Trophoblast cell (in vitro differentiated cells and primary cell): ENCODE results near the gene CCL5. TPM values are rescaled to one million over a fixed set of nuclear protein-coding genes. Genes with fewer than 3 reads are reported as not detected.

Experiments used
- DNase-seq, 2 donors: peaks; one replicate each; pipeline ENCODE4 v3.0.0-alpha.2; 2016
- H2AFZ ChIP-seq: 2 replicates; pipeline ENCODE4 v1.6.1; 2013; ENCODE audit warnings: low read length, moderate library complexity, mild to moderate bottlenecking; ENCODE audit not compliant: insufficient read depth, poor library complexity
- H2AK5ac ChIP-seq: 2 replicates; pipeline ENCODE4 v1.6.1; 2013; ENCODE audit warnings: mild to moderate bottlenecking, low read length
- H2BK120ac ChIP-seq: 2 replicates; pipeline ENCODE4 v1.6.1; 2013; ENCODE audit warnings: low read length, mild to moderate bottlenecking, moderate library complexity; ENCODE audit not compliant: insufficient read depth, poor library complexity
- H2BK12ac ChIP-seq: 2 replicates; pipeline ENCODE4 v1.6.1; 2013; ENCODE audit warnings: mild to moderate bottlenecking, low read length, moderate library complexity
- H2BK5ac ChIP-seq: 2 replicates; pipeline ENCODE4 v1.6.1; 2013; ENCODE audit warnings: low read length, low read depth, moderate library complexity, mild to moderate bottlenecking; ENCODE audit not compliant: poor library complexity
- H3K14ac ChIP-seq: 2 replicates; pipeline ENCODE4 v1.6.1; 2013; ENCODE audit warnings: mild to moderate bottlenecking, low read length
- H3K18ac ChIP-seq: 2 replicates; pipeline ENCODE4 v1.6.1; 2013; ENCODE audit warnings: mild to moderate bottlenecking, low read length
- H3K23ac ChIP-seq: 2 replicates; pipeline ENCODE4 v1.6.1; 2013; ENCODE audit warnings: low read length
- H3K27ac ChIP-seq: 2 replicates; pipeline ENCODE4 v1.5.1; 2013; ENCODE audit warnings: low read depth, mild to moderate bottlenecking, inconsistent platforms, low read length, moderate library complexity
- H3K27me3 ChIP-seq: 2 replicates; pipeline ENCODE4 v1.6.1; 2013; ENCODE audit warnings: inconsistent platforms, mild to moderate bottlenecking, low read length, moderate library complexity; ENCODE audit not compliant: insufficient read depth
- H3K36me3 ChIP-seq, 2 experiments: 1 replicate in 1 of 2; 2 replicates in 1 of 2; pipeline ENCODE4 v1.6.1; 2013; ENCODE audit warnings: low read length in 2 of 2, mild to moderate bottlenecking in 2 of 2, moderate library complexity in 1 of 2; ENCODE audit not compliant: insufficient read depth in 2 of 2, control insufficient read depth in 1 of 2
- H3K4ac ChIP-seq: 2 replicates; pipeline ENCODE4 v1.6.1; 2013; ENCODE audit warnings: low read depth, mild to moderate bottlenecking, low read length, moderate library complexity
- H3K4me1 ChIP-seq, 2 experiments: 1 replicate in 1 of 2; 2 replicates in 1 of 2; pipeline ENCODE4 v1.6.1; 2013; ENCODE audit warnings: low read length in 2 of 2, mild to moderate bottlenecking in 2 of 2, moderate library complexity in 1 of 2; ENCODE audit not compliant: insufficient read depth in 2 of 2, control insufficient read depth in 1 of 2
- H3K4me2 ChIP-seq: 2 replicates; pipeline ENCODE4 v1.6.1; 2013; ENCODE audit warnings: inconsistent platforms, mild to moderate bottlenecking, low read length, moderate library complexity
- H3K4me3 ChIP-seq: 2 replicates; pipeline ENCODE4 v1.5.1; 2013; ENCODE audit warnings: mild to moderate bottlenecking, low read depth, low read length, inconsistent platforms
- H3K79me1 ChIP-seq: one replicate; pipeline ENCODE4 v1.6.1; 2013; ENCODE audit warnings: low read length
- H3K79me2 ChIP-seq: 2 replicates; pipeline ENCODE4 v1.6.1; 2013; ENCODE audit warnings: low read length, mild to moderate bottlenecking; ENCODE audit not compliant: control insufficient read depth, insufficient read depth, poor library complexity
- H3K9ac ChIP-seq: 2 replicates; pipeline ENCODE4 v1.6.1; 2013; ENCODE audit warnings: mild to moderate bottlenecking, low read length
- H3K9me3 ChIP-seq: 2 replicates; pipeline ENCODE4 v1.6.1; 2013; ENCODE audit warnings: low read depth, mild to moderate bottlenecking, control low read depth, inconsistent platforms, low read length; ENCODE audit not compliant: insufficient read depth
- H4K12ac ChIP-seq: 2 replicates; pipeline ENCODE4 v1.6.1; 2013; ENCODE audit warnings: low read depth, mild to moderate bottlenecking, low read length, moderate library complexity
- H4K8ac ChIP-seq: 2 replicates; pipeline ENCODE4 v1.6.1; 2013; ENCODE audit warnings: low read depth, mild to moderate bottlenecking, low read length, moderate library complexity
- H4K91ac ChIP-seq: one replicate; pipeline ENCODE4 v1.6.1; 2013; ENCODE audit warnings: low read depth, mild to moderate bottlenecking, low read length, moderate library complexity
- WGBS: extraction: QIAGEN DNeasy Blood & Tissue Kit; methylation state at CpG from one replicate; pipeline ENCODE4 v1.1.7; 2013; ENCODE audit warnings: missing lambda C conversion rate; ENCODE audit not compliant: insufficient read length, insufficient coverage; ENCODE audit errors: extremely low coverage; 5-methylcytosine and 5-hydroxymethylcytosine counted together
- polyA plus RNA-seq: library from polyadenylated mRNA; stranded (reverse); fragments of 200-250 nt; gene quantifications from 2 replicates; pipeline ENCODE4 v1.2.3, GENCODE V29; 2013

CCL5 gene
- polyA plus RNA-seq: 1.3 and 1.7 TPM in 2 replicates

GRCh38 chr17:35879773-35880654 is at the start of gene CCL5:
CCL5 (minus strand) TSS chr17:35880360.
- H2BK120ac ChIP-seq: no peak within 1 kb of the TSS
- H2AK5ac ChIP-seq: no peak within 1 kb of the TSS
- no peak within 1 kb of the TSS for H3K18ac ChIP-seq
- no peak within 1 kb of the TSS for H3K4ac ChIP-seq
- H3K79me2 ChIP-seq: no peaks in the 10 kb centered on the region
- H3K23ac ChIP-seq: no peak within 1 kb of the TSS
- H3K27me3 ChIP-seq: no peaks in the 10 kb centered on the region
- no peak within 1 kb of the TSS for H3K14ac ChIP-seq
- no peak within 1 kb of the TSS for H3K4me3 ChIP-seq
- H2AFZ ChIP-seq: no peak within 1 kb of the TSS
- H3K27ac ChIP-seq: no peak within 1 kb of the TSS
- no peak within 1 kb of the TSS for H4K91ac ChIP-seq
- H3K36me3 ChIP-seq: no peaks in the 10 kb centered on the region
- no peak within 1 kb of the TSS for H4K12ac ChIP-seq
- no peak within 1 kb of the TSS for H3K4me2 ChIP-seq
- DNase-seq: peak in 1 of 2 donors; percentile 45
- no peak within 1 kb of the TSS for H4K8ac ChIP-seq
- H3K9me3 ChIP-seq: no peaks in the 10 kb centered on the region
- WGBS: no CpG with 5 or more reads among the region's 11 CpGs
- H3K79me1 ChIP-seq: no peaks in the 10 kb centered on the region
- no peak within 1 kb of the TSS for H2BK12ac ChIP-seq
- H3K4me1 ChIP-seq: peaks cover 6% of the 10 kb centered on the region in 2 experiments
- H3K9ac ChIP-seq: peak within 1 kb of the TSS; percentile 28
- no peak within 1 kb of the TSS for H2BK5ac ChIP-seq

GRCh38 chr17:35927714-35928113 is 47.6 kb upstream of the CCL5 start:
- H3K79me2 ChIP-seq: no peaks in the 10 kb centered on the region
- no peak overlapping the region for H2BK5ac ChIP-seq
- no peak overlapping the region for H3K4me3 ChIP-seq
- H3K23ac ChIP-seq: no peak overlapping the region
- no peak overlapping the region for H3K27ac ChIP-seq
- H2AK5ac ChIP-seq: no peak overlapping the region
- H3K4ac ChIP-seq: no peak overlapping the region
- no peak overlapping the region for H3K9ac ChIP-seq
- H2BK120ac ChIP-seq: no peak overlapping the region
- H3K9me3 ChIP-seq: no peaks in the 10 kb centered on the region
- no peaks in the 10 kb centered on the region for H3K27me3 ChIP-seq
- no peak overlapping the region for H3K14ac ChIP-seq
- no peaks in the 10 kb centered on the region for H3K36me3 ChIP-seq
- no peak overlapping the region for H2AFZ ChIP-seq
- H3K4me2 ChIP-seq: no peak overlapping the region
- no peak overlapping the region for H3K18ac ChIP-seq
- H3K4me1 ChIP-seq: peaks cover 3% of the 10 kb centered on the region in 2 experiments
- no peak overlapping the region for H4K12ac ChIP-seq
- no peaks in the 10 kb centered on the region for H3K79me1 ChIP-seq
- no peak overlapping the region for H4K91ac ChIP-seq
- DNase-seq: no peak
- H2BK12ac ChIP-seq: no peak overlapping the region
- no peak overlapping the region for H4K8ac ChIP-seq

- no peaks in the 10 kb centered on the region for H3K9me3 ChIP-seq
- no peak overlapping the region for H3K9ac ChIP-seq
- no peak overlapping the region for H4K8ac ChIP-seq
- no peaks in the 10 kb centered on the region for H3K79me1 ChIP-seq
- H4K91ac ChIP-seq: no peak overlapping the region
- no peaks in the 10 kb centered on the region for H3K79me2 ChIP-seq
- H2BK5ac ChIP-seq: no peak overlapping the region
- H2AK5ac ChIP-seq: no peak overlapping the region
- no peak overlapping the region for H4K12ac ChIP-seq
- H2AFZ ChIP-seq: no peak overlapping the region
- H2BK120ac ChIP-seq: no peak overlapping the region
- H3K27me3 ChIP-seq: no peaks in the 10 kb centered on the region
- H3K14ac ChIP-seq: no peak overlapping the region
- H3K4me1 ChIP-seq: no peaks in the 10 kb centered on the region
- H3K18ac ChIP-seq: no peak overlapping the region
- no peak overlapping the region for H3K4me3 ChIP-seq
- no peak overlapping the region for H3K27ac ChIP-seq
- H3K4me2 ChIP-seq: no peak overlapping the region
- DNase-seq: no peak
- H2BK12ac ChIP-seq: no peak overlapping the region
- H3K36me3 ChIP-seq: no peaks in the 10 kb centered on the region
- WGBS: no CpG with 5 or more reads among the region's 6 CpGs
- H3K23ac ChIP-seq: no peak overlapping the region
- H3K4ac ChIP-seq: no peak overlapping the region
These were observed 43.5 kb upstream of the CCL5 start for GRCh38 chr17:35923609-35924114.

- Histone ChIP-seq H3K23ac (no peak overlapping the region), H2BK12ac (no peak overlapping the region), H2AFZ (no peak overlapping the region), H2BK120ac (no peak overlapping the region), H3K27ac (no peak overlapping the region), H3K27me3 (no peaks in the 10 kb centered on the region), H3K18ac (no peak overlapping the region), H3K79me2 (no peaks in the 10 kb centered on the region), H3K4me3 (no peak overlapping the region), H3K14ac (no peak overlapping the region), H3K4me2 (no peak overlapping the region), H4K8ac (no peak overlapping the region), H3K4ac (no peak overlapping the region), H3K4me1 (no peaks in the 10 kb centered on the region), H2BK5ac (no peak overlapping the region), H3K36me3 (peaks cover 0 to 1% of the 10 kb centered on the region in 2 experiments), H2AK5ac (no peak overlapping the region), H3K9me3 (peaks cover 2% of the 10 kb centered on the region), H3K9ac (no peak overlapping the region), H4K12ac (no peak overlapping the region), H3K79me1 (no peaks in the 10 kb centered on the region), H4K91ac (no peak overlapping the region)
- WGBS: no CpG with 5 or more reads among the region's 1 CpG
- DNase-seq: no peak
These were observed 40.1 kb upstream of the CCL5 start for GRCh38 chr17:35920229-35920628.
